HG02798 (cell line): ENCODE results near the gene IKBKG.
"Not testable (repeated sequence)": the region's sequence is repeated elsewhere in the genome, so short reads cannot be mapped to it uniquely, and the experiment has no call there.

Experiments used
- ATAC-seq: cut with Tn5 transposase; IDR thresholded peaks from one replicate; pipeline ENCODE4 v1.9.1; 2021; ENCODE audit warnings: mild to moderate bottlenecking; ENCODE audit not compliant: unreplicated experiment, poor library complexity

The IKBKG gene

DNA sequence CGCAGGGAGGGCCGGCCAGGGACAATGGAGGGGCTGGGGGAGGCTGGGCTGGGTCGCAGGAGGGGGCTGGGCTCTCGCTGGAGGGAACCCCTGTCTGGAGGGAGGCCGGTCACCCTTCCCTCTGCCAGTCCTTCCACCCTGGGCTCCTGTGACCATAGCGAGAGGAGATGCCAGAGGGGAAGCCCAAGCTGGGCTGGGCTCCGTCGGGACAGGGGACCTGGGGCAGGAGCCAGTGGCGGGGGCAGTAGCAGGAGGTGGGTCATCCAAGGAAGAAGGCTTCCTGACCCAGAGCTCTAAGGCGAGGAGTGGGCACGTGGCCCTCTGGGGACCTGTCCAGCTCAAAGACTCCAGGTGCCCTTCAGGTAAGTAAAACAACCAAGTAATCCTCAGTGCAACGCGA is 54.8 kb downstream of the IKBKG start:
- no peak for ATAC-seq

DNA sequence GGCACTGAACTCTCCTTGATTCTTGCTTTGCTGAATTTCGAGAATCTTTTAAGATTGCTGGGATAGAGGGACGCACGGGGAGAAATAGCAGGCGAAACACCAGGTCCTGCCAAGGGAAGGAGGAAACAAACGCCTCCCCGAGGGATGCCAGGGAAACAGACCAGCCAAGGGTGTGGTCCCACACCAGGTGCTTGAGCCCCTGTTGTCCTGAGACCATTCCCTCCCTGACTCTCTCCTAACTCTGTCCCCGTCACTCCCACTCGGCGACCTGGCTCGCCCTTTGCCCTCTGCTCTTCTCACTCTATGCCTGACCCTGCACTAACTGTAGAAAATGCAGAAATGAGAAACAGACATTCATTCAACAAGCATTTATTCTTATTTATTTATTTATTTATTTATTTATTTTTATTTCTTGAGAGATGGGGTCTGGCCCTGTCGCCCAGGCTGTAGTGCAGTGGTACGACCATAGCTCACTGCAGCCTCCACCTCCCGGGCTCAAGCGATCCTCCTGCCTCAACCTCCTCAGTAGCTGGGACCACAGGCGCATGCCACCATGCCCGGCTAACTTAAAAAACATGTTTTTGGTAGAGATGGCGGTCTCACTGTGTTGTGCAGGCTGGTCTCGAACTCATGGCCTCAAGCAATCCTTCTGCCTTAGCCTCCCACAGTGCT is 55.5 kb downstream of the IKBKG start:
- no peak for ATAC-seq

DNA sequence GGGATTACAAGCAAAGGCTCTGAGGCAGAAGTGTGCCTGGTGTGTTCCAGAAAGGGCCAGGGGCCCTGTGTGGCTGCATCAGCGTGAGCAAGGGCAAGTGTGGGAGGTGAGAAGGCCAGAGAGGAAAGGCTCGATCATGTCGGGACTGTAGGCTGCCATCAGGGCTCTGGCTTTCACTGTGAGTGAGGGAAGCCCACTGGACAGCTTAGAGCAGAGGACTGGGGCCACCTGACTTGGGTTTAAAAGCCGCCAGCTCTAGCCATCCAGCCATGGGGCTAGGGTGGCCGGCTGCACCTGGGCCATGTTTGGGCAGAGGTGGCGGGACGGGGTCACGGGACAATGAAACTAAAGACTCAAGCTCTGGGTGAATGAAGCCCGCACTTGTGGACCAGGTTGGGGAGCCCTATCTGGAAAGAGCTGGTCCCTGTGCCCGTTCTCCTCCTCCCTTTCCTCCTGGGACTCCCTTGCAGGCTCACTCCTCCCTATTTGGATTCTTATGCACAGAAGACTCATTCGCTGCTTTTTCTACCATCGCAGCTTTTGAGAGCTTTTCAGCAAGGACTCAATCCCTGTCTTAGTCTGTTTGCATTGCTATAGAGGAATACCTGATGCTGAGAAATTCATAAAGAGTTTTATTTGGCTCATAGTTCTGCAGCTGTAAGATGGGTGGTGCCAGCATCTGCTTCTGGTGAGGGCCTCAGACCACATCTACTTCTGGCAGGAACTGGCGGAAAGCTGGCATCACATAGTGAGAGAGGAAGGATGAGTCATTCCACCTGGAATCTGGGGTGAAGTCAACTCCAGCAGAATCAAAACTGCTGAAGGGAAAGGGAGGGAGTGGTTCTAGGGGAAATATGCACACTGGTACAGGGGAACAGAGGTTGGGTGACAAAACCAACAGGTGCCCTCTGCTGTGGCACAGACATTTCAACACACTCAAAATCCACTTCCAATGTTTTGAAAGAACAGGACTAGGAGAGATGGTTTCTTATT is 56.3 kb downstream of the IKBKG start:
- ATAC-seq, result no peak

DNA sequence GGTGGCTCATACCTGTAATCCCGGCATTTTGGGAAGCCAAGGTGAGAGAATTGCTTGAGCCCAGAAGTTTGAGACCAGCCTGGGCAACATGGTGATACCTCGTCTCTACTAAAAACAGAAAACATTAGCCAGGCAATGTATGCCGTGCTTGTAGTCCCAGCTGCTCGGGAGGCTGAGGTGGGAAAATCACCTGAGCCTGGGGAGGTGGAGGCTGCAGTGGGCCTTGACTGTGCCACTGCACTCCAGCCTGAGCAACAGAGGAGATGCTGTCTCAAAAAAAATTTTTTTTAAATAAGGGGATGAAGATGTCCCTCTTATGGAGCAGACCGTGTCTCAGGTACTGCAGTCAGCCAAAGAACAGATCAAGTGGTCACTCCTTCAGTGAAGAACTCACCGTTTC is 58.1 kb downstream of the IKBKG start:
- no peak for ATAC-seq

DNA sequence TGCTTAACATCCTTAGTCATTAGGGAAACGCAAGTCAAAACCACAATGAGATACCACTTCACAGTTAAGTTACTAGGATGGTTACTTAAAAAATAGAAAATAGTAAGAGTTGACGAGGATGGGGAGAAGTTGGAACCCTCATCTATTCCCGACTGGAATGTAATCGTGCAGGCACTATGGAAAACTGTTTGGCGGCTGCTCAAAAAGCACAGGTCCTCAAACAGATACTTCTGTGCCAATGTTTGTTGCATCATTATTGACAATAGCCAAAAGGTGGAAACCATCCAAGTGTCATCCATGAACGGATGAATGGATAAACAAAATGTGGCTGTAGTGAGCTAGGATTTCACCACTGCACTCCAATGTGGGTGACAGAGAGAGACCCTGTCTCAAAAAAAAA is 60.0 kb downstream of the IKBKG start:
- ATAC-seq, result no peak

DNA sequence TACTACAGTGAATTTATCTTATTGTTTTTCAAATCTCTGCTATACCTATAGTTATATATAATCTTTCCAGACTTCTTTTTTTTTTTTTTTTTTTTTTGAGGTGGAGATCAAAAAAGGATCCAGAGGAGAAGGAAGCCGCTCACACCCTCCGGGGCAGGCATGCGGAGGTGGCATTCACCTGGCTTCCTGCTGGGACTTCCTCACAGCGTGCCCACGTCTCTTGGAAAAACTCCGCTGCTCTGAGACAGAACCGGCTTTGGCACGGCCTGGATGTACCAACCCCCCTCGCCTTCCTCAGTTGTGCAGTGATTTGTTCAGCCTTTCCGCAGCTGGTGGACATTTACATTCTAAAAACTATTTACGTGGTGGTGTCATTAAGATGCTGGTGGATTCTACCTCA is 60.6 kb downstream of the IKBKG start:
- ATAC-seq, result not testable (repeated sequence)

DNA sequence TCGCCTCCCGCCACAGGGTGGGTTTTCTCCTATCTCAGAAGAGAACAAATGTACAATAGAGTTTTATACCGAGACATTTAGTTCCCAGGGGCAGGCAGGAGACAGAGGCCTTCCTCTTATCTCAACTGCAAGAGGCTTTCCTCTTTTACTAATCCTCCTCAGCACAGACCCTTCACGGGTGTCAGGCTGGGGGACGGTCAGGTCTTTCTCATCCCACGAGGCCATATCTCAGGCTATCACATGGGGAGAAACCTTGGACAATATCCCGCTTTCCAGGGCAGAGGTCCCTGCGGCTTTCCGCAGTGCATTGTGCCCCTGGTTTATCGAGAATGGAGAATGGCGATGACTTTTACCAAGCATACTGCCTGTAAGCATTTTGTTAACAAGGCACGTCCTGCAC is 61.4 kb downstream of the IKBKG start:
- not testable (repeated sequence) for ATAC-seq

DNA sequence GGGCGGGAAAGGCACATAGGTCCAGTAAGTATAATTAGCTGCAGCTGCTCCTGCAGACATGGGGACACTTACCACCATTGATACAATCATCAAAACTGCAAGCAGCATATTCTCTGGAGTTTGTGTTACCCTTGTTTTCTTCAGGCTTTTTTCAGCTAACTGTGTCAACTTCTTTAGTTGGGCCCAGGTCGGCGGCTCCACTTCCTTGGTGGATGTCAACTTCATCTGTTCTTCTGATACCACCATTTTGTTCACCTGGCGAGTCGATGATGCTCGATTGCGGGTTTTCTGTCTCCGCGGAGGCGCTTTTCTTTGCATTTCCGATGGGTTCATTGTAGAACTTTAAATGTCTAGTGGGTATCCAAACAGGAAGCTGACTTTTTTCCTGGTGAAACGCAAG is 63.7 kb downstream of the IKBKG start:
- not testable (repeated sequence) for ATAC-seq

DNA sequence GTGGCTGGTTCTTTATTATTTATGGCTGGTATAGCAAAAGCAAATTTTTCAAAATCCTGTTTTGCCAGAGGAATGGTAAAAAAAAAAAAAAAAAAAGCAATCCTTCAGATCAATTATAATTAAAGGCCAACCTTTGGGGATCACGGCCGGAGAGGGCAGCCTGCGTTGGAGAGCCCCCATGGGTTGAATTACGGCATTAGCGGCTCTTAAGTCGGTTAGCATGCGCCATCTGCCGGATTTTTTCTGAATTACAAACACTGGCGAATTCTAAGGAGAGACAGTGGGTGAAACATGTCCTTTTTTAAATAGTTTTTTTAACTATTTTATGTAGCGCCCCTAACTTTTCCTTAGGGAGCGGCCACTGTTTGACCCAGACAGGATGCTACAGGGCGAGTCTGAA is 66.2 kb downstream of the IKBKG start:
- not testable (repeated sequence) for ATAC-seq
